ENCODE data around the gene KLHL14. TPM values are rescaled to one million over a fixed set of nuclear protein-coding genes. Genes with fewer than 3 reads are reported as not detected.

Gene KLHL14
- total RNA-seq, 1 donor from 2014 or later: 1.3 TPM

- Mint-ChIP-seq H3K27ac (ENCODE audit: unreplicated experiment) (no peak overlapping the region), H3K4me1 (ENCODE audit: unreplicated experiment) (peaks cover 4% of the 10 kb centered on the region), H3K27me3 (ENCODE audit: unreplicated experiment) (no peaks in the 10 kb centered on the region), H3K9me3 (ENCODE audit: unreplicated experiment) (no peaks in the 10 kb centered on the region), H3K36me3 (ENCODE audit: low read depth, unreplicated experiment) (no peaks in the 10 kb centered on the region), H3K4me3 (ENCODE audit: unreplicated experiment) (no peak overlapping the region)
- TF ChIP-seq, protein P1, sequence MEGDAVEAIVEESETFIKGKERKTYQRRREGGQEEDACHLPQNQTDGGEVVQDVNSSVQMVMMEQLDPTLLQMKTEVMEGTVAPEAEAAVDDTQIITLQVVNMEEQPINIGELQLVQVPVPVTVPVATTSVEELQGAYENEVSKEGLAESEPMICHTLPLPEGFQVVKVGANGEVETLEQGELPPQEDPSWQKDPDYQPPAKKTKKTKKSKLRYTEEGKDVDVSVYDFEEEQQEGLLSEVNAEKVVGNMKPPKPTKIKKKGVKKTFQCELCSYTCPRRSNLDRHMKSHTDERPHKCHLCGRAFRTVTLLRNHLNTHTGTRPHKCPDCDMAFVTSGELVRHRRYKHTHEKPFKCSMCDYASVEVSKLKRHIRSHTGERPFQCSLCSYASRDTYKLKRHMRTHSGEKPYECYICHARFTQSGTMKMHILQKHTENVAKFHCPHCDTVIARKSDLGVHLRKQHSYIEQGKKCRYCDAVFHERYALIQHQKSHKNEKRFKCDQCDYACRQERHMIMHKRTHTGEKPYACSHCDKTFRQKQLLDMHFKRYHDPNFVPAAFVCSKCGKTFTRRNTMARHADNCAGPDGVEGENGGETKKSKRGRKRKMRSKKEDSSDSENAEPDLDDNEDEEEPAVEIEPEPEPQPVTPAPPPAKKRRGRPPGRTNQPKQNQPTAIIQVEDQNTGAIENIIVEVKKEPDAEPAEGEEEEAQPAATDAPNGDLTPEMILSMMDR (IDR thresholded peaks at IDR 0.05; ENCODE audit: unreplicated experiment): no peak
- no peak for DNase-seq (ENCODE audit: low spot score)
Measured at GRCh38 chr18:32696376-32696775, 76.4 kb downstream of the KLHL14 start.

GRCh38 chr18:32695534-32695933 lies 77.3 kb downstream of the KLHL14 start:
- Mint-ChIP-seq H3K9me3 (ENCODE audit: unreplicated experiment) (no peaks in the 10 kb centered on the region), H3K27me3 (ENCODE audit: unreplicated experiment) (no peaks in the 10 kb centered on the region), H3K27ac (ENCODE audit: unreplicated experiment) (no peak overlapping the region), H3K4me3 (ENCODE audit: unreplicated experiment) (no peak overlapping the region), H3K36me3 (ENCODE audit: low read depth, unreplicated experiment) (no peaks in the 10 kb centered on the region), H3K4me1 (ENCODE audit: unreplicated experiment) (peaks cover 4% of the 10 kb centered on the region)
- no peak for DNase-seq (ENCODE audit: low spot score)
- TF ChIP-seq, protein P1 (IDR thresholded peaks at IDR 0.05; ENCODE audit: unreplicated experiment): no peak

- no peaks in the 10 kb centered on the region for H3K4me1 Mint-ChIP-seq (ENCODE audit: unreplicated experiment)
- H3K27me3 Mint-ChIP-seq (ENCODE audit: unreplicated experiment): no peaks in the 10 kb centered on the region
- H3K27ac Mint-ChIP-seq (ENCODE audit: unreplicated experiment): no peak overlapping the region
- no peak for DNase-seq (ENCODE audit: low spot score)
- TF ChIP-seq, protein P1 (IDR thresholded peaks at IDR 0.05; ENCODE audit: unreplicated experiment): no peak
- no peaks in the 10 kb centered on the region for H3K9me3 Mint-ChIP-seq (ENCODE audit: unreplicated experiment)
- no peaks in the 10 kb centered on the region for H3K36me3 Mint-ChIP-seq (ENCODE audit: low read depth, unreplicated experiment)
- no peak overlapping the region for H3K4me3 Mint-ChIP-seq (ENCODE audit: unreplicated experiment)
Measured at GRCh38 chr18:32688821-32689220, 84.0 kb downstream of the KLHL14 start.

DNA sequence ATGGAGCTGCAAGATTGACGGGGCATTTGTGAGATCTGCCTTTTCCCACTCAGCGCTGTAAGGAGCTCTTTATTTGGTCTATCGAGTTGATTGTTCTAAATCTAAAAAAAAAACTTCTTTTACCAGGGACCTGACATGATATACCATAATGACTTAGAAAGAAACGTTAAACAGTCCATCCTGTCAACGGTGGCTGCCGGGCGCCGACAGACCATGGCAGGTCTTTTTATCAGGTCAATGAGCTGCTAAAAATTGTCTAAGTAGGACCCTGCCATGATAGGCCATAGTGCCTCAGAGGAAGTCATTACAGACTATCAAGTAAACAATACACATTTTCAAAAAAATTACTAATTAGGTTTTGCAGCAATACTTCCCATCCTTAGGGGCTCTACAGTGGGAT lies 87.9 kb downstream of the KLHL14 start:
- H3K36me3 Mint-ChIP-seq (ENCODE audit: low read depth, unreplicated experiment): no peaks in the 10 kb centered on the region
- DNase-seq (ENCODE audit: low spot score): no peak
- TF ChIP-seq, protein P1 (IDR thresholded peaks at IDR 0.05; ENCODE audit: unreplicated experiment): no peak
- no peaks in the 10 kb centered on the region for H3K27me3 Mint-ChIP-seq (ENCODE audit: unreplicated experiment)
- H3K27ac Mint-ChIP-seq (ENCODE audit: unreplicated experiment): no peak overlapping the region
- no peaks in the 10 kb centered on the region for H3K4me1 Mint-ChIP-seq (ENCODE audit: unreplicated experiment)
- H3K4me3 Mint-ChIP-seq (ENCODE audit: unreplicated experiment): no peak overlapping the region
- no peaks in the 10 kb centered on the region for H3K9me3 Mint-ChIP-seq (ENCODE audit: unreplicated experiment)

DNA sequence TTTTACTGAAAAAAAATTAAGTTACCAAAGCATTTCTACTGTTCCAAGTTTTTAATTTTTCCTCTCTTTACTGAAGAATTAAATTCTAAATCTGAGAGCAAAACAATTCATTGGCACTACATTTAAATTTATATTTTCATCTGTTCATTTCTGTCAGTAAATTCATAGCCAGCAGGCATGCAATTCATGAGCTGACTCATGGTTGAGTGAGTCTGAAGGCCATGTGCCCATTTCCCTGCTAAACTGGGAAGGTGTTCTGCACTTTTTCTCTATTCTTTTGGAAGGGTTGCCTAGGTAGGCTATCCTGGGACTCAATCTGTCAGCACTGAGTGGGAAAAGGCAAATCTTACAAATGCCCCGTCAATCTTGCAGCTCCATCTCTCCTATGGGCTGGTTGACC lies 88.7 kb downstream of the KLHL14 start:
- TF ChIP-seq, protein P1 (IDR thresholded peaks at IDR 0.05; ENCODE audit: unreplicated experiment): no peak
- Mint-ChIP-seq H3K27me3 (ENCODE audit: unreplicated experiment) (no peaks in the 10 kb centered on the region), H3K36me3 (ENCODE audit: low read depth, unreplicated experiment) (no peaks in the 10 kb centered on the region), H3K4me3 (ENCODE audit: unreplicated experiment) (no peak overlapping the region), H3K27ac (ENCODE audit: unreplicated experiment) (no peak overlapping the region), H3K9me3 (ENCODE audit: unreplicated experiment) (no peaks in the 10 kb centered on the region), H3K4me1 (ENCODE audit: unreplicated experiment) (no peaks in the 10 kb centered on the region)
- DNase-seq (ENCODE audit: low spot score): no peak
